Fibroblast of skin of right biceps (primary cell): ENCODE data around the gene NUDT22.
A peak's percentile ranks its signal among the peaks of the same experiment; 100 is the strongest.

ENCODE experiments used
- DNase-seq: peaks from one replicate; pipeline ENCODE4 v3.0.0-alpha.2; 2013

The NUDT22 gene

GRCh38 chr11:64225608-64226506 is at the start of gene NUDT22, which contains the start of gene TRPT1:
TSS of gene NUDT22 (plus strand) at chr11:64226274. CDS start at chr11:64226653, 379 bp downstream.
TSS of gene TRPT1 (minus strand) at chr11:64226186. CDS start at chr11:64225860, 326 bp downstream.
- DNase-seq, result peak; percentile 83

- no peak for DNase-seq
Measured at GRCh38 chr11:64176751-64177150, 49.3 kb upstream of the NUDT22 start.

GRCh38 chr11:64178203-64178602 is 47.9 kb upstream of the NUDT22 start:
- DNase-seq, result no peak

- no peak for DNase-seq
Measured at GRCh38 chr11:64178951-64179639, 47.0 kb upstream of the NUDT22 start.

- DNase-seq, result no peak
Measured at GRCh38 chr11:64180891-64181290, 45.2 kb upstream of the NUDT22 start.

- peak; percentile 91 for DNase-seq
Measured at GRCh38 chr11:64181506-64182411, 44.3 kb upstream of the NUDT22 start.

GRCh38 chr11:64183890-64184289 is 42.2 kb upstream of the NUDT22 start:
- no peak for DNase-seq

GRCh38 chr11:64185175-64185692 is 40.8 kb upstream of the NUDT22 start:
- peak; percentile 76 for DNase-seq

- DNase-seq, result peak; percentile 100
Measured at GRCh38 chr11:64185693-64186491, 40.2 kb upstream of the NUDT22 start, which contains the start of gene STIP1. TSS of gene STIP1 (plus strand) at chr11:64186171. CDS start at chr11:64186262, 91 bp downstream.

- no peak for DNase-seq
Measured at GRCh38 chr11:64186492-64187165, 39.4 kb upstream of the NUDT22 start.

GRCh38 chr11:64192434-64192833 is 33.6 kb upstream of the NUDT22 start:
- no peak for DNase-seq

- no peak for DNase-seq
Measured at GRCh38 chr11:64196626-64197025, 29.4 kb upstream of the NUDT22 start.

- DNase-seq, result no peak
Measured at GRCh38 chr11:64198511-64198910, 27.6 kb upstream of the NUDT22 start.

GRCh38 chr11:64201543-64201942 is 24.5 kb upstream of the NUDT22 start:
- no peak for DNase-seq

- DNase-seq, result no peak
Measured at GRCh38 chr11:64202992-64203391, 23.1 kb upstream of the NUDT22 start.

GRCh38 chr11:64203421-64204079 is 22.5 kb upstream of the NUDT22 start:
- no peak for DNase-seq

GRCh38 chr11:64204080-64204440 is 22.0 kb upstream of the NUDT22 start:
- no peak for DNase-seq

- peak; percentile 94 for DNase-seq
Measured at GRCh38 chr11:64204464-64204989, 21.5 kb upstream of the NUDT22 start.

- no peak for DNase-seq
Measured at GRCh38 chr11:64206457-64207255, 19.4 kb upstream of the NUDT22 start, which contains the start of gene FERMT3. TSS of gene FERMT3 (plus strand) at chr11:64206721. CDS start at chr11:64207365, 644 bp downstream.
